OCI-LY3 (cell line): ENCODE data around the gene CAVIN2.

Experiments
- H2AFZ ChIP-seq: fragments of 200-600, 300-600 bp; shearing (Covaris generic); 2 replicates; pipeline ENCODE4 v1.6.0; 2014; ENCODE audit warnings: antibody characterized with exemption, low read depth, low read length
- H3K27ac ChIP-seq: fragments of 200-600, 300-600 bp; sonication (generic); 2 replicates; pipeline ENCODE4 v1.5.1; 2014; ENCODE audit warnings: mild to moderate bottlenecking, low read length, moderate library complexity, mixed read lengths
- H3K27me3 ChIP-seq: fragments of 200-600, 300-600 bp; sonication (generic); 2 replicates; pipeline ENCODE4 v1.6.1; 2014; ENCODE audit warnings: low read depth, low read length, mixed read lengths
- H3K36me3 ChIP-seq: fragments of 200-600, 300-600 bp; sonication (generic); replicated peaks from 2 replicates; pipeline ENCODE3; 2014; ENCODE audit warnings: low read depth, low read length, mixed read lengths
- H3K4me1 ChIP-seq: fragments of 300-600, 200-600 bp; sonication (generic); 2 replicates; pipeline ENCODE4 v1.6.1; 2014; ENCODE audit warnings: low read length, mixed read lengths
- H3K4me2 ChIP-seq: fragments of 200-600, 300-600 bp; sonication (generic); 2 replicates; pipeline ENCODE4 v1.6.1; 2014; ENCODE audit warnings: low read length, mixed read lengths
- H3K4me3 ChIP-seq: fragments of 300-600, 200-600 bp; sonication (generic); 2 replicates; pipeline ENCODE4 v1.5.1; 2014; ENCODE audit warnings: antibody characterized with exemption, mild to moderate bottlenecking, low read length, moderate library complexity
- H3K79me2 ChIP-seq: fragments of 300-600, 200-600 bp; shearing (Covaris generic); 2 replicates; pipeline ENCODE4 v1.6.1; 2014; ENCODE audit warnings: mild to moderate bottlenecking, low read length, mixed read lengths
- H3K9ac ChIP-seq: fragments of 300-600, 200-600 bp; shearing (Covaris generic); 2 replicates; pipeline ENCODE4 v1.6.0; 2014; ENCODE audit warnings: mild to moderate bottlenecking, low read length, moderate library complexity
- H3K9me3 ChIP-seq: fragments of 200-600, 300-600 bp; shearing (Covaris generic); 2 replicates; pipeline ENCODE4 v1.6.1; 2014; ENCODE audit warnings: low read length, mixed read lengths; ENCODE audit not compliant: insufficient read depth
- H4K20me1 ChIP-seq: fragments of 200-600, 300-600 bp; sonication (generic); 2 replicates; pipeline ENCODE4 v1.6.1; 2016; ENCODE audit warnings: low read length, mixed read lengths; ENCODE audit not compliant: insufficient read depth
- CTCF ChIP-seq: fragments of 200-600, 300-600 bp; sonication (generic); IDR thresholded peaks from 2 replicates; pipeline ENCODE4 v1.5.1; 2014; ENCODE audit warnings: antibody characterized with exemption, low read length, low read depth
- EZH2phosphoT487 ChIP-seq: fragments of 200-600 bp; shearing (Covaris generic); IDR thresholded peaks from 2 replicates; pipeline ENCODE4 v1.6.1; 2018; ENCODE audit warnings: antibody characterized with exemption, mixed run types, low read depth

CAVIN2 gene

GRCh38 chr2:191864628-191865374 lies 17.9 kb upstream of the CAVIN2 start:
- H3K4me1 ChIP-seq = no peaks in the 10 kb centered on the region

GRCh38 chr2:191863988-191864387 lies 17.1 kb upstream of the CAVIN2 start:
- H3K36me3 ChIP-seq = no peaks in the 10 kb centered on the region
- no peaks in the 10 kb centered on the region for H3K27me3 ChIP-seq
- no peaks in the 10 kb centered on the region for H4K20me1 ChIP-seq
- TF ChIP-seq CTCF (no peak), EZH2phosphoT487 (no peak)
- no peak overlapping the region for H3K4me3 ChIP-seq
- H2AFZ ChIP-seq = no peak overlapping the region
- no peak overlapping the region for H3K4me2 ChIP-seq
- H3K4me1 ChIP-seq = no peaks in the 10 kb centered on the region
- no peaks in the 10 kb centered on the region for H3K79me2 ChIP-seq
- H3K9me3 ChIP-seq = no peaks in the 10 kb centered on the region
- H3K27ac ChIP-seq = no peak overlapping the region
- no peak overlapping the region for H3K9ac ChIP-seq

More at GRCh38 chr2:191864628-191865374, 17.9 kb upstream of the CAVIN2 start:
- Histone ChIP-seq H3K9ac (no peak overlapping the region), H3K9me3 (no peaks in the 10 kb centered on the region), H2AFZ (no peak overlapping the region), H3K27ac (no peak overlapping the region), H3K4me2 (no peak overlapping the region), H4K20me1 (no peaks in the 10 kb centered on the region), H3K27me3 (no peaks in the 10 kb centered on the region), H3K79me2 (no peaks in the 10 kb centered on the region), H3K36me3 (no peaks in the 10 kb centered on the region), H3K4me3 (no peak overlapping the region)
- no peak for TF ChIP-seq EZH2phosphoT487
- no peak for TF ChIP-seq CTCF

- Histone ChIP-seq H3K4me3 (no peak overlapping the region), H4K20me1 (no peaks in the 10 kb centered on the region), H3K36me3 (no peaks in the 10 kb centered on the region), H3K27me3 (no peaks in the 10 kb centered on the region), H3K9me3 (no peaks in the 10 kb centered on the region), H2AFZ (no peak overlapping the region), H3K4me2 (no peak overlapping the region), H3K27ac (no peak overlapping the region), H3K79me2 (no peaks in the 10 kb centered on the region), H3K4me1 (no peaks in the 10 kb centered on the region), H3K9ac (no peak overlapping the region)
- TF ChIP-seq CTCF = no peak
- no peak for TF ChIP-seq EZH2phosphoT487
These were observed 15.4 kb upstream of the CAVIN2 start for GRCh38 chr2:191862156-191862775.

GRCh38 chr2:191860760-191861466 lies 14.0 kb upstream of the CAVIN2 start:
- no peak overlapping the region for H2AFZ ChIP-seq

More at GRCh38 chr2:191860760-191861466, 14.0 kb upstream of the CAVIN2 start:
- no peak overlapping the region for H3K4me2 ChIP-seq
- H3K79me2 ChIP-seq = no peaks in the 10 kb centered on the region
- no peak overlapping the region for H3K27ac ChIP-seq
- TF ChIP-seq EZH2phosphoT487 = no peak
- no peak for TF ChIP-seq CTCF
- H4K20me1 ChIP-seq = no peaks in the 10 kb centered on the region
- no peaks in the 10 kb centered on the region for H3K36me3 ChIP-seq
- no peak overlapping the region for H3K9ac ChIP-seq
- no peaks in the 10 kb centered on the region for H3K9me3 ChIP-seq
- H3K4me1 ChIP-seq = no peaks in the 10 kb centered on the region
- H3K4me3 ChIP-seq = no peak overlapping the region
- H3K27me3 ChIP-seq = no peaks in the 10 kb centered on the region
